Breast epithelium (tissue), 3 donors: ENCODE measurements around the gene HJV.

Experiments
- POLR2A ChIP-seq: fragments of 450-650 bp; IDR thresholded peaks from one replicate; pipeline ENCODE4 v1.6.1; 2016; ENCODE audit warnings: antibody characterized with exemption, mild to moderate bottlenecking, moderate library complexity
- TF ChIP-seq, protein P1 (sequence below), 3 donors: fragments of 450-650 bp; IDR thresholded peaks; one replicate each; pipeline ENCODE4 v1.5.1; 2016 to 2017; ENCODE audit warnings: antibody characterized with exemption in 3 of 3, mild to moderate bottlenecking in 3 of 3, moderate library complexity in 3 of 3

DNA sequence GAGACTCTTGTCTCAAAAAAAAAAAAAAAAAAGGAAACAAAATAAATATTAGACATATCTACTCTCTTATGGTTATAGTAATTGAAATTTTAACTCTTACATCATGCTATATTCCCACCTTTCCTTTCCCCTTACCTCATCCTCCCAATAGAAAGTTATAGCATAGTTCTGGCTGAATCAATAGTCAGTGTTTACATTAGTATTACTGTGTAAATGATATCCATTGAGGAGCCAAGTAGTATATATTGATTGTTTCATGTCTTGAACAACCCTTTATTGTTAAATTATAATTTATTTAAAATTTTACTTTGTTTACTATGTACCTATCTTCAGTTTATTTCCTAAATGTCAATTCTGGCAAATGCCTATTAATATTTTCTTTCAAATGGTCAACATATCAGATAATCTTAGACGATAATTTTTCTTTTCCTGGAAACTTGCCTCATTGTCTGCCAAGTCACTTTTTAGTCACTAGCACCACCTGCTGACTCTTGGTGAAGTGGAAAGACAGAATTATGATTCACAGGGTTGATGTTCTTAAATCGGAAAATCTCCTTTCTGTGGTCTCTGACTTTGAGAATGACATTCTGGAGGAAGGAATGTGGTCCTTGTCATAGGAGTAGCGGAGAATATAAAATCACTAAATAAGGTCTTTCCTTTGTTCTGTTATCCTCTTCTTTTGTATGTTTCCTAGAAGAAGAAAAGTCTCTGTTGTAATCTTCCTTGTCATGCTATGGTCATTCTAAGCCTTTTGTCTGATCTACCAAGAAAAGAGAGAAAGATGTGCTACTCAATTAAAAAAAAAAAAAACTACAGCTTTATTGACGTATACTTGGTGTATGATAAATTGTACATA, 8.6 kb downstream of the HJV start:
- TF ChIP-seq, protein P1, sequence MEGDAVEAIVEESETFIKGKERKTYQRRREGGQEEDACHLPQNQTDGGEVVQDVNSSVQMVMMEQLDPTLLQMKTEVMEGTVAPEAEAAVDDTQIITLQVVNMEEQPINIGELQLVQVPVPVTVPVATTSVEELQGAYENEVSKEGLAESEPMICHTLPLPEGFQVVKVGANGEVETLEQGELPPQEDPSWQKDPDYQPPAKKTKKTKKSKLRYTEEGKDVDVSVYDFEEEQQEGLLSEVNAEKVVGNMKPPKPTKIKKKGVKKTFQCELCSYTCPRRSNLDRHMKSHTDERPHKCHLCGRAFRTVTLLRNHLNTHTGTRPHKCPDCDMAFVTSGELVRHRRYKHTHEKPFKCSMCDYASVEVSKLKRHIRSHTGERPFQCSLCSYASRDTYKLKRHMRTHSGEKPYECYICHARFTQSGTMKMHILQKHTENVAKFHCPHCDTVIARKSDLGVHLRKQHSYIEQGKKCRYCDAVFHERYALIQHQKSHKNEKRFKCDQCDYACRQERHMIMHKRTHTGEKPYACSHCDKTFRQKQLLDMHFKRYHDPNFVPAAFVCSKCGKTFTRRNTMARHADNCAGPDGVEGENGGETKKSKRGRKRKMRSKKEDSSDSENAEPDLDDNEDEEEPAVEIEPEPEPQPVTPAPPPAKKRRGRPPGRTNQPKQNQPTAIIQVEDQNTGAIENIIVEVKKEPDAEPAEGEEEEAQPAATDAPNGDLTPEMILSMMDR (IDR thresholded peaks at IDR 0.05), result peak; percentile 27 to 82 (median 79)
- no peak for TF ChIP-seq POLR2A
